Vagina (tissue), 2 donors: Measurements from ENCODE around the gene FRY. TPM values are rescaled to one million over a fixed set of nuclear protein-coding genes. Genes with fewer than 3 reads are reported as not detected.

ENCODE experiments used
- DNase-seq, 2 donors: peaks; one replicate each; pipeline ENCODE4 v3.0.0-alpha.2; 2017; ENCODE audit errors: extremely low spot score in 2 of 2
- H3K27ac ChIP-seq: fragments of 200-600 bp; sonication (generic); one replicate; pipeline ENCODE4 v1.5.1; 2019
- H3K27me3 ChIP-seq: fragments of 200-600 bp; sonication (generic); one replicate; pipeline ENCODE4 v1.5.1; 2019
- H3K36me3 ChIP-seq, 2 donors: fragments of 200-600 bp; sonication (generic); one replicate each; pipeline ENCODE4 v1.5.1; 2017 to 2019
- H3K4me1 ChIP-seq: fragments of 200-600 bp; sonication (generic); one replicate; pipeline ENCODE4 v1.5.1; 2019
- H3K4me3 ChIP-seq, 2 donors: fragments of 200-600 bp; sonication (generic); 1 replicate in 1 of 2; 2 replicates in 1 of 2; pipeline ENCODE4 v1.5.1; 2016 to 2019
- H3K9me3 ChIP-seq: fragments of 200-600 bp; sonication (generic); one replicate; pipeline ENCODE4 v1.5.1; 2019
- CTCF ChIP-seq, 3 experiments: fragments of 450-650 bp in 2 of 3; fragments of 200-600 bp in 1 of 3; sonication (generic) in 1 of 3; IDR thresholded peaks; one replicate each; pipeline ENCODE4 v1.5.1; 2017 to 2019; ENCODE audit warnings: antibody characterized with exemption in 3 of 3, mild to moderate bottlenecking in 2 of 3, moderate library complexity in 2 of 3
- POLR2A ChIP-seq, 2 donors: fragments of 450-650 bp; IDR thresholded peaks; one replicate each; pipeline ENCODE4 v1.6.1; 2017; ENCODE audit warnings: antibody characterized with exemption in 2 of 2, mild to moderate bottlenecking in 2 of 2, moderate library complexity in 2 of 2
- POLR2AphosphoS5 ChIP-seq, 2 donors: sonication (generic); formaldehyde crosslinking; IDR thresholded peaks; one replicate each; pipeline ENCODE4 v1.9.0; 2017; ENCODE audit warnings: antibody characterized with exemption in 2 of 2, mild to moderate bottlenecking in 2 of 2, low read depth in 1 of 2; ENCODE audit not compliant: insufficient read depth in 1 of 2
- intact Hi-C: fragments of 100-400 bp; cut with DNase I; formaldehyde crosslinking; loops from one replicate; pipeline ENCODE4 v1.15.1; 2023
- total RNA-seq: library from RNA; depleted of rRNA; stranded (reverse); fragments of >200 nt; gene quantifications from one replicate; pipeline ENCODE4 v1.2.3, GENCODE V29; 2016

FRY gene
- total RNA-seq, 1 donor from 2014 or later: 11.0 TPM

DNA sequence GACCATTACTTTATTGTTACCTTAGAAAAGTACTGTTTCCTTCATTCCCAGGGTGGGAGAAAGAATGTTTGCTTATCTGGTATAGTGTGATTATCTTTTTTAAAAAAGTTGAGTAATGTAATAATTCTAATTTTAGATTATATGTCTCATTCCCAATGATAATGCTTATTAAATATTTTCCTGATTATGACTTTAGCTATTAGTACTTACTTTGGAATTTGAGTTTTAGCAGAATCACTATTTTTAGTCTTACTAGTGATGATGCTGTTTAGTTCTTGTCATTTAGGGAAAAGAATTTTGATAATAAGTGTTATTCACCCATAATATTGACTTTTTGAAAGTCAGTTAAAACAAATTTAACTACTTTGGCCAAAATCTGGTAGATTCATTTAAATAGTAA is 95.2 kb downstream of the FRY start:
- DNase-seq: no peak

GRCh38 chr13:32127691-32128090 is 96.1 kb downstream of the FRY start:
- no peak for DNase-seq
- TF ChIP-seq CTCF (IDR thresholded peaks at IDR 0.05) (no peak), POLR2AphosphoS5 (IDR thresholded peaks at IDR 0.05; ENCODE audit: insufficient read depth in 1 of 2, low read depth in 1 of 2) (no peak)
- H3K9me3 ChIP-seq: no peaks in the 10 kb centered on the region
- H3K27ac ChIP-seq: no peak overlapping the region
- no peaks in the 10 kb centered on the region for H3K36me3 ChIP-seq
- H3K27me3 ChIP-seq: no peaks in the 10 kb centered on the region
- H3K4me1 ChIP-seq: peaks cover 7% of the 10 kb centered on the region
- H3K4me3 ChIP-seq: no peak overlapping the region
- intact Hi-C loops: no loop called here

More for the DNA sequence above, 95.2 kb downstream of the FRY start:
- Histone ChIP-seq H3K9me3 (no peaks in the 10 kb centered on the region), H3K36me3 (no peaks in the 10 kb centered on the region), H3K4me3 (no peak overlapping the region), H3K27ac (peak overlapping the region; percentile 71), H3K4me1 (peaks cover 7% of the 10 kb centered on the region), H3K27me3 (no peaks in the 10 kb centered on the region)
- intact Hi-C loops: no loop called here
- no peak for TF ChIP-seq POLR2A (IDR thresholded peaks at IDR 0.05)

DNA sequence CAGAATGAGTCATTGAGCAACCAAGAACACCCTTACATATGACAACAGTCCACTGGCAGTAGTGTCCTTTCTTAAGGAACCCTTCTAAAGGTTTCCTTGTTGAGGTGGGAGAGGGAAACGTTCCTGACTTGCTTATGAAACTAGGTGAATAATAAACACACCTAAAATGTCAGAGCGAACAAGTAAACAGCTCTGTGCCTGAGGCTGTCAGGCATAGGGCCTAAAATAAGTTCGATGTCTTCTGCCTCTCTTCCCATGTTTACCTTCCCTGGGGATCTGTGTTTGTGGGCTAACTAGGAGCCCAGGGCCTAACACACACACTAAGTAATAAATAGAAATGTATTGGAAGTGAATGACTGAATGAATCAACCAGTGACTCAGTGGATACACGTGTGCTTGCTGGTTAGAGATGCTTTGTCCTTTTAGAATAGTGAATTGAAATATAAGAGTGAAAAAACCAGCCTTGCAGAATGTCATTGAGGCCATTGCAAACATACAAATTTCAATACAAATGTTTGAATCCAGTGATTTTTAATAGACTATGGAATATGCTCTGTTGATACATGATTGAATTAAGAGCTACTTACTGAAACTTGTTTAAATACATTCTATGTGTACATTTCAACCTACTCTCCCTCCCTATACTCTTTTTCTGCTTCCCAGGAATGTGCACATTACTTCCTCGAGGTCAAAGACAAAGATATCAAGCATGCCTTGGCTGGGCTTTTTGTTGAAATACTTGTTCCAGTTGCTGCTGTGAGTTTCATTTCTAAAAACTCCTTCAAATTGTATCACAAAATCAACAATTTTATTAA is 102.9 kb downstream of the FRY start:
- Histone ChIP-seq H3K9me3 (no peaks in the 10 kb centered on the region), H3K4me3 (no peak overlapping the region), H3K27me3 (no peaks in the 10 kb centered on the region), H3K27ac (peak overlapping the region; percentile 1), H3K4me1 (no peaks in the 10 kb centered on the region), H3K36me3 (no peaks in the 10 kb centered on the region)
- TF ChIP-seq CTCF (IDR thresholded peaks at IDR 0.05): no peak
- intact Hi-C loops: no loop called here
- no peak for DNase-seq

DNA sequence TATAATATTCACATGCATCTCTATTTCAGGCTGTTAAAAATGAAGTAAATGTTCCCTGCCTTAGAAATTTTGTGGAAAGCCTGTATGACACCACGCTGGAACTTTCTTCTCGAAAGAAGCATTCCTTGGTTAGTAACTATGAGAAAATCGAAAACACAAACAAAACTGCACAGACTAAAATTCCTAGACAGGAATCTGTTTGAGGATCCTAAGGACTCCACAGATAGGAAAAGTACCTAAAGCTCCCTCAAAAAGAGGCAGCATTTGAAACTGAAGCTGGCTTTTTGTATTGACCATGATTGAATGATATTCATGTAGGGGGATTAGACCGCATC is 103.4 kb downstream of the FRY start:
- Histone ChIP-seq H3K9me3 (no peaks in the 10 kb centered on the region), H3K4me1 (no peaks in the 10 kb centered on the region), H3K4me3 (no peak overlapping the region), H3K27me3 (no peaks in the 10 kb centered on the region), H3K36me3 (no peaks in the 10 kb centered on the region), H3K27ac (peak overlapping the region; percentile 1)
- TF ChIP-seq CTCF (IDR thresholded peaks at IDR 0.05) (no peak), POLR2A (IDR thresholded peaks at IDR 0.05) (no peak), POLR2AphosphoS5 (IDR thresholded peaks at IDR 0.05; ENCODE audit: insufficient read depth in 1 of 2, low read depth in 1 of 2) (no peak)
- no peak for DNase-seq
- intact Hi-C loops: no loop called here

GRCh38 chr13:32135655-32136054 is 104.1 kb downstream of the FRY start:
- H3K27ac ChIP-seq: peak overlapping the region; percentile 1
- intact Hi-C loops: no loop called here
- H3K27me3 ChIP-seq: no peaks in the 10 kb centered on the region
- no peak overlapping the region for H3K4me3 ChIP-seq
- no peak for DNase-seq
- no peaks in the 10 kb centered on the region for H3K4me1 ChIP-seq
- no peaks in the 10 kb centered on the region for H3K9me3 ChIP-seq
- TF ChIP-seq POLR2A (IDR thresholded peaks at IDR 0.05) (no peak), CTCF (IDR thresholded peaks at IDR 0.05) (no peak), POLR2AphosphoS5 (IDR thresholded peaks at IDR 0.05; ENCODE audit: insufficient read depth in 1 of 2, low read depth in 1 of 2) (no peak)
- H3K36me3 ChIP-seq: no peaks in the 10 kb centered on the region
